HEK293 (cell line): ENCODE results near the gene MT1B.

Source experiments
- CTCF ChIA-PET: fragments of 350-600 bp; formaldehyde crosslinking; extraction: SDS; loops from one replicate; lab custom pipeline; 2021; ENCODE audit warnings: antibody characterized with exemption; lab: Yijun Ruan, JAX
- POLR2A ChIA-PET: fragments of 300-600 bp; formaldehyde crosslinking; extraction: SDS; loops from one replicate; lab custom pipeline; 2020; ENCODE audit warnings: antibody characterized with exemption, inconsistent platforms; lab: Yijun Ruan, JAX
- H3K27ac ChIP-seq: fragments of 200-500 bp; sonication (Bioruptor generic); 2 replicates; pipeline ENCODE4 v1.5.1; 2014; ENCODE audit warnings: low read depth, low read length, control low read depth, inconsistent platforms; ENCODE audit errors: extremely low read depth
- H3K36me3 ChIP-seq, 2 experiments: fragments of 200-500 bp in 1 of 2; sonication (Bioruptor generic) in 1 of 2; 1 replicate in 1 of 2; 2 replicates in 1 of 2; pipeline ENCODE4 v1.5.1; 2014 to 2017; ENCODE audit warnings: inconsistent platforms in 2 of 2, low read length in 2 of 2; ENCODE audit not compliant: control insufficient read depth in 2 of 2, insufficient read depth in 1 of 2
- H3K4me1 ChIP-seq: fragments of 200-500 bp; sonication (Bioruptor generic); 2 replicates; pipeline ENCODE4 v1.5.1; 2014; ENCODE audit warnings: mild to moderate bottlenecking, low read length, inconsistent platforms; ENCODE audit not compliant: control insufficient read depth, insufficient read depth
- H3K4me3 ChIP-seq: 2 replicates; pipeline ENCODE4 v1.5.1; 2011; ENCODE audit warnings: low read depth, mild to moderate bottlenecking, control low read depth, low read length, moderate library complexity
- H3K9me3 ChIP-seq: fragments of 200-500 bp; sonication (Bioruptor generic); 2 replicates; pipeline ENCODE4 v1.5.1; 2014; ENCODE audit warnings: low read depth, low read length, inconsistent platforms; ENCODE audit not compliant: control insufficient read depth, insufficient read depth
- BCL11B ChIP-seq: fragments of 450-650 bp; formaldehyde crosslinking; IDR thresholded peaks from 2 replicates; pipeline ENCODE4 v1.5.1; 2016; ENCODE audit warnings: low read depth, missing biosample characterization, missing genetic modification characterization
- GLIS1 ChIP-seq: fragments of 450-650 bp; formaldehyde crosslinking; IDR thresholded peaks from 2 replicates; pipeline ENCODE4 v1.5.1; 2016; ENCODE audit warnings: missing biosample characterization, missing genetic modification characterization
- HOXC10 ChIP-seq: sonication (generic); formaldehyde crosslinking; IDR thresholded peaks from 2 replicates; pipeline ENCODE4 v1.8.1; 2023; ENCODE audit warnings: mild to moderate bottlenecking, missing genetic modification reagents
- KLF7 ChIP-seq: fragments of 450-650 bp; formaldehyde crosslinking; IDR thresholded peaks from 2 replicates; pipeline ENCODE4 v1.5.1; 2016; ENCODE audit warnings: missing biosample characterization, missing genetic modification characterization, borderline replicate concordance
- KLF9 ChIP-seq: fragments of 450-650 bp; formaldehyde crosslinking; IDR thresholded peaks from 2 replicates; pipeline ENCODE4 v1.5.1; 2016; ENCODE audit warnings: missing biosample characterization, missing genetic modification characterization, low read depth
- SCRT2 ChIP-seq: fragments of 450-650 bp; formaldehyde crosslinking; IDR thresholded peaks from 2 replicates; pipeline ENCODE4 v1.5.1; 2016; ENCODE audit warnings: missing biosample characterization, missing genetic modification characterization
- WT1 ChIP-seq: fragments of 450-650 bp; formaldehyde crosslinking; IDR thresholded peaks from 2 replicates; pipeline ENCODE4 v1.5.1; 2016; ENCODE audit warnings: missing biosample characterization, missing genetic modification characterization
- ZBTB7A ChIP-seq: fragments of 450-650 bp; formaldehyde crosslinking; IDR thresholded peaks from 2 replicates; pipeline ENCODE4 v1.5.1; 2016; ENCODE audit warnings: low read depth, missing biosample characterization, missing genetic modification characterization
- ZFHX2 ChIP-seq: fragments of 450-650 bp; formaldehyde crosslinking; conservative IDR thresholded peaks from 2 replicates; pipeline ENCODE4 v1.5.1; 2016; ENCODE audit warnings: missing biosample characterization, missing genetic modification characterization
- ZNF157 ChIP-seq: fragments of 450-650 bp; formaldehyde crosslinking; IDR thresholded peaks from 2 replicates; pipeline ENCODE4 v1.5.1; 2016; ENCODE audit warnings: missing biosample characterization, missing genetic modification characterization
- ZNF2 ChIP-seq: fragments of 450-650 bp; formaldehyde crosslinking; IDR thresholded peaks from 2 replicates; pipeline ENCODE4 v1.5.1; 2016; ENCODE audit warnings: missing biosample characterization, missing genetic modification characterization
- ZNF292 ChIP-seq: fragments of 450-650 bp; formaldehyde crosslinking; IDR thresholded peaks from 2 replicates; pipeline ENCODE4 v1.5.1; 2016; ENCODE audit warnings: low read depth, missing biosample characterization, missing genetic modification characterization, borderline replicate concordance
- ZNF350 ChIP-seq: fragments of 450-650 bp; formaldehyde crosslinking; IDR thresholded peaks from 2 replicates; pipeline ENCODE4 v1.5.0; 2017; ENCODE audit warnings: missing biosample characterization, mild to moderate bottlenecking, missing genetic modification characterization
- ZNF521 ChIP-seq: fragments of 450-650 bp; formaldehyde crosslinking; IDR thresholded peaks from 2 replicates; pipeline ENCODE4 v1.5.1; 2017; ENCODE audit warnings: missing biosample characterization, mild to moderate bottlenecking, missing genetic modification characterization
- ZNF529 ChIP-seq: fragments of 450-650 bp; formaldehyde crosslinking; IDR thresholded peaks from 2 replicates; pipeline ENCODE4 v1.5.1; 2017; ENCODE audit warnings: missing genetic modification characterization, missing biosample characterization; ENCODE audit not compliant: insufficient replicate concordance
- ZNF585B ChIP-seq: fragments of 450-650 bp; formaldehyde crosslinking; IDR thresholded peaks from 2 replicates; pipeline ENCODE4 v1.5.1; 2016; ENCODE audit warnings: missing biosample characterization, missing genetic modification characterization
- ZNF621 ChIP-seq: fragments of 450-650 bp; formaldehyde crosslinking; IDR thresholded peaks from 2 replicates; pipeline ENCODE4 v1.5.1; 2017; ENCODE audit warnings: missing biosample characterization, missing genetic modification characterization
- ZNF623 ChIP-seq: fragments of 450-650 bp; formaldehyde crosslinking; IDR thresholded peaks from 2 replicates; pipeline ENCODE4 v1.5.1; 2016; ENCODE audit warnings: missing biosample characterization, missing genetic modification characterization
- ZNF654 ChIP-seq: fragments of 450-650 bp; formaldehyde crosslinking; IDR thresholded peaks from 2 replicates; pipeline ENCODE4 v1.5.1; 2016; ENCODE audit warnings: low read depth, missing biosample characterization, missing genetic modification characterization
- ZNF664 ChIP-seq: fragments of 450-650 bp; formaldehyde crosslinking; IDR thresholded peaks from 2 replicates; pipeline ENCODE4 v1.5.1; 2016; ENCODE audit warnings: missing biosample characterization, missing genetic modification characterization
- ZNF776 ChIP-seq: fragments of 450-650 bp; formaldehyde crosslinking; IDR thresholded peaks from 2 replicates; pipeline ENCODE4 v1.5.0; 2017; ENCODE audit warnings: missing biosample characterization, missing genetic modification characterization, borderline replicate concordance
- ZNF791 ChIP-seq: fragments of 450-650 bp; formaldehyde crosslinking; IDR thresholded peaks from 2 replicates; pipeline ENCODE4 v1.5.1; 2016; ENCODE audit warnings: missing biosample characterization, missing genetic modification characterization
- ZNF830 ChIP-seq: fragments of 450-650 bp; IDR thresholded peaks from 2 replicates; pipeline ENCODE4 v1.5.0; 2018; ENCODE audit warnings: missing biosample characterization, missing genetic modification characterization, low read depth, mild to moderate bottlenecking, moderate library complexity
- TF ChIP-seq, protein P1 (sequence below): fragments of 450-650 bp; formaldehyde crosslinking; IDR thresholded peaks from 2 replicates; pipeline ENCODE4 v1.5.1; 2016; ENCODE audit warnings: missing biosample characterization, missing genetic modification characterization
- TF ChIP-seq, protein P2 (sequence below): fragments of 450-650 bp; formaldehyde crosslinking; IDR thresholded peaks from 2 replicates; pipeline ENCODE4 v1.5.1; 2017; ENCODE audit warnings: missing biosample characterization, mild to moderate bottlenecking, missing genetic modification characterization, moderate library complexity
- TF ChIP-seq, protein P3 (sequence below): fragments of 450-650 bp; formaldehyde crosslinking; IDR thresholded peaks from 2 replicates; pipeline ENCODE4 v1.5.1; 2017; ENCODE audit warnings: missing biosample characterization, missing genetic modification characterization
- TF ChIP-seq, protein P4 (sequence below): fragments of 450-650 bp; formaldehyde crosslinking; IDR thresholded peaks from 2 replicates; pipeline ENCODE4 v1.5.1; 2016; ENCODE audit warnings: missing biosample characterization, missing genetic modification characterization
- TF ChIP-seq, protein P5 (sequence below): fragments of 450-650 bp; formaldehyde crosslinking; IDR thresholded peaks from 2 replicates; pipeline ENCODE4 v1.5.1; 2017; ENCODE audit warnings: missing biosample characterization, missing genetic modification characterization

MT1B gene

DNA sequence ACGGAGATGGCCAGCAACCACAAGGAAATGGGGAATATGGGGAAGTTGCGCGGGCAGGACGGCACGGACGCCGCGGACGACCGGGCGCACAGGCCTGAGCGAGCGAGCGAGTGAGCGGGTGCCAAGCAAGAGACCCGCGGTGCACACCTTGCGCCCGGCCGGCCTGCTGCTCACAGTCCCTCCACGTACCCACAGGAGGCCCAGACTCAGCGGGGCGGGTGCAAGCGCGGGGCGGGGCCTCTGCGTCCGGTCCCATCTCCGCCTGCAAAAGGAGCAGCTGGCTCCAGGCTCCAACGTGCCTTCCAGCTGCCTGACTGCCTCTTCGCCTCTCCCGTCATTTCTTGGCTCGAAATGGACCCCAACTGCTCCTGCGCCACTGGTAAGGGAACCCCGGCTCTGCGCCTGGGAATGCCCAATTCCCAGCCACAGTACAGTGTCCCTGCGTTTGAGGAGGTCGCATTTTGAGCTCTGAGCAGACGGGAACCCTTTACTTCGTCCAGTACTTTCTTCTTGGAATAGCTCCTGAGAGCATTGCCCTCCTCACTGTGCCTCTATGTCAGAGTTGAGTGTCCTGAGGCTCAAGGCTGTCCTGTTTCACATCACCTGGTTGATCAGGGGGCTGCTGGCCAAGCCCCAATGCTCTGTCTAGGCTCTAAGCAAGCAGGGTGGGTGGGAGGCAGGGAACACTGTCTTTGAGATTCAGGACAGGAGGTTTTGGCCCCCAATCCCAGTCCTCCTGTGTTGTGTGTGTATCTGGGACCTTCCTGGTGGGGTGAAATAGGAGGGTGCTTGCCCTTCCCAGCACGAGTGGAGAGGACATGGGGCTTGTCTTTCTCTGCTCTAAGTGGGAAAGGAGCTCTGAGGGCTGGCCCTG is 34.2 kb upstream of the MT1B start (continued):
- TF ChIP-seq, protein P1, sequence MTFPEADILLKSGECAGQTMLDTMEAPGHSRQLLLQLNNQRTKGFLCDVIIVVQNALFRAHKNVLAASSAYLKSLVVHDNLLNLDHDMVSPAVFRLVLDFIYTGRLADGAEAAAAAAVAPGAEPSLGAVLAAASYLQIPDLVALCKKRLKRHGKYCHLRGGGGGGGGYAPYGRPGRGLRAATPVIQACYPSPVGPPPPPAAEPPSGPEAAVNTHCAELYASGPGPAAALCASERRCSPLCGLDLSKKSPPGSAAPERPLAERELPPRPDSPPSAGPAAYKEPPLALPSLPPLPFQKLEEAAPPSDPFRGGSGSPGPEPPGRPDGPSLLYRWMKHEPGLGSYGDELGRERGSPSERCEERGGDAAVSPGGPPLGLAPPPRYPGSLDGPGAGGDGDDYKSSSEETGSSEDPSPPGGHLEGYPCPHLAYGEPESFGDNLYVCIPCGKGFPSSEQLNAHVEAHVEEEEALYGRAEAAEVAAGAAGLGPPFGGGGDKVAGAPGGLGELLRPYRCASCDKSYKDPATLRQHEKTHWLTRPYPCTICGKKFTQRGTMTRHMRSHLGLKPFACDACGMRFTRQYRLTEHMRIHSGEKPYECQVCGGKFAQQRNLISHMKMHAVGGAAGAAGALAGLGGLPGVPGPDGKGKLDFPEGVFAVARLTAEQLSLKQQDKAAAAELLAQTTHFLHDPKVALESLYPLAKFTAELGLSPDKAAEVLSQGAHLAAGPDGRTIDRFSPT = no peak
- no peak for TF ChIP-seq ZNF791 (tag by site-specific recombination)
- TF ChIP-seq ZNF157 (tag by site-specific recombination) = no peak

DNA sequence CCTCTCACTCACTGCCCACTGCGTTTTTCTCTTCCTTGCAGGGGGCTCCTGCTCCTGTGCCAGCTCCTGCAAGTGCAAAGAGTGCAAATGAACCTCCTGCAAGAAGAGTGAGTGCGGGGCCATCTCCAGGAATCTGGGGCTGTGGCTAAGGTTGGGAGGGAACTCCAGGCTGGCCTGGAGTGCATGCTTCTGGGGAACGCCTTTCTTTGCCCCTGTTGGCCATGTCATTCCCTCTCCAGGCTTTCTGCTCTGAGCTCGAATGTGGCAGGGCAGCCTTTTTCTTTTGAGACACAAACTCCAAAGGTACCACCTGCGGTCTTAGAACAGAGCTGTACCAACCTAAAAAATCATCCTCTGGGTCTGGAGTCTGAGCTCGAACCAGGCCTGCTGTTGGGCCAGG is 33.5 kb upstream of the MT1B start:
- CTCF ChIA-PET = interaction anchor here (0.6 kb wide), 1 partner anchor 8 kb away, joined by 4 read pairs; no protein-coding TSS in a partner anchor

DNA sequence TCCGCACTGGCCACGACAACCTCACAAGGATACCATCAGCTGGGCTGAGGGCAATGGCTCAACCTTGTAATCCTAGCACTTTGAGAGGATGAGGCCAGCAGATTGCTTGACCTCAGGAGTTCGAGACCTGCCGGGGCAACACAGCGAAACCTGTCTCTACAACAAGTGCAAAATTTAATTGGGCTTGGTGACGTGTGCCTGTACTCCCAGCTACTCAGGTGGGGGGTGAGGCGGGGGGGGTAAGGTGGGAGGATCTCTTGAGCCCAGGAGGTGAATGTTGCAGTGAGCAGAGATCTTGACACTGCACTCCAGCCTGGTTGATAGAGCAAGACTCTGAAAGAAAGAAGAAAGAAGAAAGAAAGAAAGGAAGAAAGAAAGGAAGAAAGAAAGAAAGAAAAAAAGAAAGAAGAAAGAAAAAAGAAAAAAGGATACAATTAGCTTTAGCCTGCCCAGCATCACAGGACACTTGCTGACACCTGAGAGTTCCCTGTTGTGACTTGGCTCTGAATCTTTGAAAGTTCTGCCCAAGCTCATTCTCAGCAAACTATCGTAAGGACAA is 31.3 kb upstream of the MT1B start:
- Histone ChIP-seq H3K4me3 (no peak overlapping the region), H3K36me3 (no peaks in the 10 kb centered on the region), H3K4me1 (no peaks in the 10 kb centered on the region), H3K27ac (no peak overlapping the region), H3K9me3 (no peaks in the 10 kb centered on the region)
- POLR2A ChIA-PET = interaction anchor here (0.6 kb wide), 1 partner anchor 93 kb away, joined by 3 read pairs; no protein-coding TSS in a partner anchor
- CTCF ChIA-PET = interaction anchor here (1.2 kb wide), 1 partner anchor 9 kb away, joined by 4 read pairs; no protein-coding TSS in a partner anchor
- TF ChIP-seq, protein P2, sequence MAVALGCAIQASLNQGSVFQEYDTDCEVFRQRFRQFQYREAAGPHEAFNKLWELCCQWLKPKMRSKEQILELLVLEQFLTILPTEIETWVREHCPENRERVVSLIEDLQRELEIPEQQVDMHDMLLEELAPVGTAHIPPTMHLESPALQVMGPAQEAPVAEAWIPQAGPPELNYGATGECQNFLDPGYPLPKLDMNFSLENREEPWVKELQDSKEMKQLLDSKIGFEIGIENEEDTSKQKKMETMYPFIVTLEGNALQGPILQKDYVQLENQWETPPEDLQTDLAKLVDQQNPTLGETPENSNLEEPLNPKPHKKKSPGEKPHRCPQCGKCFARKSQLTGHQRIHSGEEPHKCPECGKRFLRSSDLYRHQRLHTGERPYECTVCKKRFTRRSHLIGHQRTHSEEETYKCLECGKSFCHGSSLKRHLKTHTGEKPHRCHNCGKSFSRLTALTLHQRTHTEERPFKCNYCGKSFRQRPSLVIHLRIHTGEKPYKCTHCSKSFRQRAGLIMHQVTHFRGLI (tag by site-specific recombination) = peak; percentile 22; the same call in 1 of the 2 replicates
- TF ChIP-seq ZFHX2 (tag by site-specific recombination) = 0 out of 2 replicates have a peak, but pooled peaks have one; percentile 13
- peak; percentile 68 for TF ChIP-seq GLIS1 (tag by site-specific recombination)
- TF ChIP-seq WT1 (tag by site-specific recombination) = peak; percentile 61; the same call in 1 of the 2 replicates
- TF ChIP-seq, protein P3, sequence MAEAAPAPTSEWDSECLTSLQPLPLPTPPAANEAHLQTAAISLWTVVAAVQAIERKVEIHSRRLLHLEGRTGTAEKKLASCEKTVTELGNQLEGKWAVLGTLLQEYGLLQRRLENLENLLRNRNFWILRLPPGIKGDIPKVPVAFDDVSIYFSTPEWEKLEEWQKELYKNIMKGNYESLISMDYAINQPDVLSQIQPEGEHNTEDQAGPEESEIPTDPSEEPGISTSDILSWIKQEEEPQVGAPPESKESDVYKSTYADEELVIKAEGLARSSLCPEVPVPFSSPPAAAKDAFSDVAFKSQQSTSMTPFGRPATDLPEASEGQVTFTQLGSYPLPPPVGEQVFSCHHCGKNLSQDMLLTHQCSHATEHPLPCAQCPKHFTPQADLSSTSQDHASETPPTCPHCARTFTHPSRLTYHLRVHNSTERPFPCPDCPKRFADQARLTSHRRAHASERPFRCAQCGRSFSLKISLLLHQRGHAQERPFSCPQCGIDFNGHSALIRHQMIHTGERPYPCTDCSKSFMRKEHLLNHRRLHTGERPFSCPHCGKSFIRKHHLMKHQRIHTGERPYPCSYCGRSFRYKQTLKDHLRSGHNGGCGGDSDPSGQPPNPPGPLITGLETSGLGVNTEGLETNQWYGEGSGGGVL = peak; percentile 63
- TF ChIP-seq ZNF830 (tag by site-specific recombination) = no peak
- TF ChIP-seq KLF9 = 0 out of 2 replicates have a peak, but pooled peaks have one; percentile 14
- no peak for TF ChIP-seq HOXC10 (CRISPR knock-in tag)
- TF ChIP-seq, protein P4, sequence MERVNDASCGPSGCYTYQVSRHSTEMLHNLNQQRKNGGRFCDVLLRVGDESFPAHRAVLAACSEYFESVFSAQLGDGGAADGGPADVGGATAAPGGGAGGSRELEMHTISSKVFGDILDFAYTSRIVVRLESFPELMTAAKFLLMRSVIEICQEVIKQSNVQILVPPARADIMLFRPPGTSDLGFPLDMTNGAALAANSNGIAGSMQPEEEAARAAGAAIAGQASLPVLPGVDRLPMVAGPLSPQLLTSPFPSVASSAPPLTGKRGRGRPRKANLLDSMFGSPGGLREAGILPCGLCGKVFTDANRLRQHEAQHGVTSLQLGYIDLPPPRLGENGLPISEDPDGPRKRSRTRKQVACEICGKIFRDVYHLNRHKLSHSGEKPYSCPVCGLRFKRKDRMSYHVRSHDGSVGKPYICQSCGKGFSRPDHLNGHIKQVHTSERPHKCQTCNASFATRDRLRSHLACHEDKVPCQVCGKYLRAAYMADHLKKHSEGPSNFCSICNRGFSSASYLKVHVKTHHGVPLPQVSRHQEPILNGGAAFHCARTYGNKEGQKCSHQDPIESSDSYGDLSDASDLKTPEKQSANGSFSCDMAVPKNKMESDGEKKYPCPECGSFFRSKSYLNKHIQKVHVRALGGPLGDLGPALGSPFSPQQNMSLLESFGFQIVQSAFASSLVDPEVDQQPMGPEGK (tag by site-specific recombination) = peak; percentile 31; the same call in 1 of the 2 replicates
- no peak for TF ChIP-seq ZNF654

More for the DNA sequence above, 33.5 kb upstream of the MT1B start:
- Histone ChIP-seq H3K27ac (no peak overlapping the region), H3K36me3 (no peaks in the 10 kb centered on the region), H3K4me3 (no peak overlapping the region), H3K4me1 (no peaks in the 10 kb centered on the region), H3K9me3 (no peaks in the 10 kb centered on the region)
- TF ChIP-seq ZNF664 (tag by site-specific recombination) = no peak
- no peak for TF ChIP-seq ZBTB7A (tag by site-specific recombination)
- TF ChIP-seq, protein P5, sequence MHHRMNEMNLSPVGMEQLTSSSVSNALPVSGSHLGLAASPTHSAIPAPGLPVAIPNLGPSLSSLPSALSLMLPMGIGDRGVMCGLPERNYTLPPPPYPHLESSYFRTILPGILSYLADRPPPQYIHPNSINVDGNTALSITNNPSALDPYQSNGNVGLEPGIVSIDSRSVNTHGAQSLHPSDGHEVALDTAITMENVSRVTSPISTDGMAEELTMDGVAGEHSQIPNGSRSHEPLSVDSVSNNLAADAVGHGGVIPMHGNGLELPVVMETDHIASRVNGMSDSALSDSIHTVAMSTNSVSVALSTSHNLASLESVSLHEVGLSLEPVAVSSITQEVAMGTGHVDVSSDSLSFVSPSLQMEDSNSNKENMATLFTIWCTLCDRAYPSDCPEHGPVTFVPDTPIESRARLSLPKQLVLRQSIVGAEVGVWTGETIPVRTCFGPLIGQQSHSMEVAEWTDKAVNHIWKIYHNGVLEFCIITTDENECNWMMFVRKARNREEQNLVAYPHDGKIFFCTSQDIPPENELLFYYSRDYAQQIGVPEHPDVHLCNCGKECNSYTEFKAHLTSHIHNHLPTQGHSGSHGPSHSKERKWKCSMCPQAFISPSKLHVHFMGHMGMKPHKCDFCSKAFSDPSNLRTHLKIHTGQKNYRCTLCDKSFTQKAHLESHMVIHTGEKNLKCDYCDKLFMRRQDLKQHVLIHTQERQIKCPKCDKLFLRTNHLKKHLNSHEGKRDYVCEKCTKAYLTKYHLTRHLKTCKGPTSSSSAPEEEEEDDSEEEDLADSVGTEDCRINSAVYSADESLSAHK (tag by site-specific recombination) = no peak
- TF ChIP-seq SCRT2 (tag by site-specific recombination) = no peak
- no peak for TF ChIP-seq BCL11B (tag by site-specific recombination)
- no peak for TF ChIP-seq ZNF585B (tag by site-specific recombination)
- no peak for TF ChIP-seq ZNF623 (tag by site-specific recombination)
- no peak for TF ChIP-seq ZNF621 (tag by site-specific recombination)
- TF ChIP-seq ZNF350 = no peak
- no peak for TF ChIP-seq ZNF292 (tag by site-specific recombination)
- no peak for TF ChIP-seq ZNF529 (tag by site-specific recombination)
- TF ChIP-seq ZNF2 (tag by site-specific recombination) = no peak
- no peak for TF ChIP-seq KLF7 (tag by site-specific recombination)
- no peak for TF ChIP-seq ZNF776 (tag by site-specific recombination)
- TF ChIP-seq ZNF521 (tag by site-specific recombination) = no peak
- POLR2A ChIA-PET = interaction anchor here (1.4 kb wide), 1 partner anchor 9 kb away, joined by 3 read pairs; no protein-coding TSS in a partner anchor
